ENCODE data around the gene CEP350.

DNA sequence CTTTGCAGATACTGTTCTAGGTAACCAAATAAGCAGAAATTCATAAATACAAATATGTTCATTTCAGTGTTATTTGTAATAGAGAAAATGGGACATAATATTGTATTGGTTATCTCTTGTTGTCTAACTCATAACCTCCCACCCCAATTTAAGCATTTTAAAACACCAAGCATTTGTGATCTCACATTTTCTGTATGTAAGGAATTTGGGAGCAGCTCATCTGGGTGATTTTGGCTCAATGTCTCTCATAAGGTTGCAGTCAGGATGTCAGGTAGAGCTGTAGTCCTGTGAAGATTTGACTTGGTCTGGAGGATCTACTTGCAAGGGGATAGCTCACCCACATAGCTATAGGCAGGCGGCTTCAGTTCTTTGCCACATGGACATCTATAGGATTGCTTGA, 29.5 kb downstream of the CEP350 start:
- TF ChIP-seq CTCF (IDR thresholded peaks at IDR 0.05) (no peak), POLR2A (IDR thresholded peaks at IDR 0.05) (no peak), POLR2AphosphoS5 (IDR thresholded peaks at IDR 0.05) (no peak)
